Measurements from ENCODE around the gene ROGDI. TPM values are rescaled to one million over a fixed set of nuclear protein-coding genes. Genes with fewer than 3 reads are reported as not detected.

Gene ROGDI
- total and polyA plus RNA-seq, 2 of the 13 experiments (the other 11 are each of a cell fraction or from before 2014, with no cell fraction given) = 19.2 to 42.1 TPM

DNA sequence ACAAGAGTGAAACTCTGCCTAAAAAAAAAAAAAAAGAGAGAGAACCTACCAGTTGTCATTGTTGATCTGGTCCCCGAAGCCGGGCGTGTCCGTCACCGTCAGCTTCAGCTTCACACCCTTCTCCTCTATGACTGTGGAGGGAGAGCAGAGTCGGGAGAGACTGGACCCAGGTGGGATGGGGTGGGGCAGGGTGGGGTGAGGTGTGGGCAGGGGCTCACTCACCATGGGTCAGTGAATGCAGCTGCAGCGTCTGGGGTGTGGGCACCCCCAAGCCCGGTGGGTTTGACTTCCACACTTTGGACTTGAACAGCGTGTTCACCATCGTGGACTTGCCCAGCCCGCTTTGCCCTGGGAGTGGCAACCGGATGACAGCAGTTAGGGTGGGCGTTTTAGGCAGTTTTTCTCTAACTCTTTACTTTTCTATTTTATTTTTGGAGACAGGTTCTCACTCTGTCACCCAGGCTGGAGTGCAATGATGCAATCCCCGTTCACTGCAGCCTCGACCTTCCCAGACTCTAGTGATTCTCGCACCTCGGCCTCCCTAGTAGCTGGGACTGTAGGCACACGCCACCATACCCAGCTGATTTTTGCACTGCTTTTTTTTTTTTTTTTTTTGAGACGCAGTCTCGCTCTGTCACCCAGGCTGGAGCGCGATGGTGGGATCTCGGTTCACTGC lies 16.5 kb downstream of the ROGDI start:
- H3K27ac ChIP-seq (ENCODE audit: extremely low read length, insufficient read depth, low read length) = no peak overlapping the region
- H3K4me2 ChIP-seq (ENCODE audit: low read depth, low read length) = peak overlapping the region; percentile 18; the same call in 1 of the 2 replicates
- 49% methylated on average over 22 of the region's 23 CpGs for WGBS (ENCODE audit: low lambda C conversion rate)
- H3K4me1 ChIP-seq (ENCODE audit: insufficient read depth, low read length) = peaks cover 95% of the 10 kb centered on the region
- no peak overlapping the region for H3K9ac ChIP-seq (ENCODE audit: insufficient read depth, low read depth, low read length)
- no peak overlapping the region for H2AFZ ChIP-seq (ENCODE audit: low read length)
- POLR2A ChIA-PET = no interaction called here
- no peak for FAIRE-seq
- TF ChIP-seq NAIF1 (CRISPR knock-in tag; IDR thresholded peaks at IDR 0.05; ENCODE audit: borderline replicate concordance) (no peak), ISX (CRISPR knock-in tag; conservative IDR thresholded peaks at IDR 0.05) (no peak), CEBPG (CRISPR knock-in tag; IDR thresholded peaks at IDR 0.05) (peak; percentile 22; the same call in 1 of the 2 replicates), ZNF296 (CRISPR knock-in tag; conservative IDR thresholded peaks at IDR 0.05) (no peak), MEF2D (CRISPR knock-in tag; IDR thresholded peaks at IDR 0.05) (no peak), ZNF431 (CRISPR knock-in tag; IDR thresholded peaks at IDR 0.05; ENCODE audit: borderline replicate concordance, low read depth) (no peak), HIVEP1 (CRISPR knock-in tag; IDR thresholded peaks at IDR 0.05) (no peak), MAF1 (CRISPR knock-in tag; IDR thresholded peaks at IDR 0.05; ENCODE audit: borderline replicate concordance) (no peak), ZFP62 (CRISPR knock-in tag; IDR thresholded peaks at IDR 0.05) (no peak), ATF7 (IDR thresholded peaks at IDR 0.05) (peak; percentile 25; the same call in 1 of the 2 replicates), ATF7 (CRISPR knock-in tag; IDR thresholded peaks at IDR 0.05) (no peak), CEBPB (IDR thresholded peaks at IDR 0.05; ENCODE audit: borderline replicate concordance, low read depth, low read length) (peak; percentile 34; the same call in 1 of the 2 replicates), SUZ12 (IDR thresholded peaks at IDR 0.05; ENCODE audit: low read depth, low read length) (no peak)
- TF ChIP-seq, protein P1, sequence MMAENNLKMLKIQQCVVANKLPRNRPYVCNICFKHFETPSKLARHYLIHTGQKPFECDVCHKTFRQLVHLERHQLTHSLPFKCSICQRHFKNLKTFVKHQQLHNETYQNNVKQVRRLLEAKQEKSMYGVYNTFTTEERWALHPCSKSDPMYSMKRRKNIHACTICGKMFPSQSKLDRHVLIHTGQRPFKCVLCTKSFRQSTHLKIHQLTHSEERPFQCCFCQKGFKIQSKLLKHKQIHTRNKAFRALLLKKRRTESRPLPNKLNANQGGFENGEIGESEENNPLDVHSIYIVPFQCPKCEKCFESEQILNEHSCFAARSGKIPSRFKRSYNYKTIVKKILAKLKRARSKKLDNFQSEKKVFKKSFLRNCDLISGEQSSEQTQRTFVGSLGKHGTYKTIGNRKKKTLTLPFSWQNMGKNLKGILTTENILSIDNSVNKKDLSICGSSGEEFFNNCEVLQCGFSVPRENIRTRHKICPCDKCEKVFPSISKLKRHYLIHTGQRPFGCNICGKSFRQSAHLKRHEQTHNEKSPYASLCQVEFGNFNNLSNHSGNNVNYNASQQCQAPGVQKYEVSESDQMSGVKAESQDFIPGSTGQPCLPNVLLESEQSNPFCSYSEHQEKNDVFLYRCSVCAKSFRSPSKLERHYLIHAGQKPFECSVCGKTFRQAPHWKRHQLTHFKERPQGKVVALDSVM (CRISPR knock-in tag; IDR thresholded peaks at IDR 0.05) = peak; percentile 82
- BruUV-seq (replicated peaks) = no TSS peak
- in situ Hi-C loops (cut with HindIII; ENCODE audit: extremely low pct_ligation_motif_present, low pct_unique_long_range_greater_than_20kb) = no loop called here
- CTCF ChIA-PET (ENCODE audit: low intra/inter-chr PET ratio, low total read pairs) = no interaction called here
- H3K36me3 ChIP-seq (replicated peaks in 1 of 2; ENCODE audit: control insufficient read depth in 1 of 2, insufficient read depth in 2 of 2, low read length in 2 of 2) = no peaks in the 10 kb centered on the region
- no peaks in the 10 kb centered on the region for H3K9me3 ChIP-seq (ENCODE audit: low read length)
- no peak for ATAC-seq
- intact Hi-C loops (cut with micrococcal nuclease; ENCODE audit: unreplicated experiment) = no loop called here
- H4K20me1 ChIP-seq (ENCODE audit: insufficient read depth, low read length) = no peaks in the 10 kb centered on the region
- H3K79me2 ChIP-seq (ENCODE audit: insufficient read depth, low read length) = no peaks in the 10 kb centered on the region
- H3K27me3 ChIP-seq (ENCODE audit: control insufficient read depth in 1 of 2, insufficient read depth in 2 of 2, low read length in 2 of 2) = no peaks in the 10 kb centered on the region
- H3K4me3 ChIP-seq (replicated peaks in 1 of 3; ENCODE audit: insufficient read depth in 1 of 3, low read depth in 2 of 3, low read length in 3 of 3) = no peak overlapping the region
- DNase-seq (ENCODE audit: low spot score) = no peak
